ENCODE data around the gene C14orf132.

The C14orf132 gene

GRCh38 chr14:96082420-96083300, 43.5 kb downstream of the C14orf132 start:
- DNase-seq (ENCODE audit: low read depth, low spot score), result no peak

GRCh38 chr14:96083667-96084320, 44.6 kb downstream of the C14orf132 start:
- no peak for DNase-seq (ENCODE audit: low read depth, low spot score)

GRCh38 chr14:96084796-96085195, 45.6 kb downstream of the C14orf132 start:
- no peak for DNase-seq (ENCODE audit: low read depth, low spot score)

- DNase-seq (ENCODE audit: low read depth, low spot score), result no peak
Observed at GRCh38 chr14:96085369-96085768, 46.2 kb downstream of the C14orf132 start.

GRCh38 chr14:96086032-96086431, 46.9 kb downstream of the C14orf132 start:
- peak; percentile 80 for DNase-seq (ENCODE audit: low read depth, low spot score)

GRCh38 chr14:96086574-96087077, 47.5 kb downstream of the C14orf132 start:
- DNase-seq (ENCODE audit: low read depth, low spot score), result peak; percentile 39

GRCh38 chr14:96088074-96088473, 48.9 kb downstream of the C14orf132 start:
- no peak for DNase-seq (ENCODE audit: low read depth, low spot score)

- DNase-seq (ENCODE audit: low read depth, low spot score), result no peak
Observed at GRCh38 chr14:96088481-96088880, 49.3 kb downstream of the C14orf132 start.

- DNase-seq (ENCODE audit: low read depth, low spot score), result no peak
Observed at GRCh38 chr14:96088911-96089310, 49.7 kb downstream of the C14orf132 start.

- DNase-seq (ENCODE audit: low read depth, low spot score), result no peak
Observed at GRCh38 chr14:96089401-96089800, 50.2 kb downstream of the C14orf132 start.

GRCh38 chr14:96090441-96091148, 51.4 kb downstream of the C14orf132 start:
- DNase-seq (ENCODE audit: low read depth, low spot score), result peak; percentile 78

GRCh38 chr14:96091149-96091693, 52.1 kb downstream of the C14orf132 start:
- no peak for DNase-seq (ENCODE audit: low read depth, low spot score)

- no peak for DNase-seq (ENCODE audit: low read depth, low spot score)
Observed at GRCh38 chr14:96091941-96092411, 52.8 kb downstream of the C14orf132 start.

- no peak for DNase-seq (ENCODE audit: low read depth, low spot score)
Observed at GRCh38 chr14:96092936-96093335, 53.8 kb downstream of the C14orf132 start.

- DNase-seq (ENCODE audit: low read depth, low spot score), result no peak
Observed at GRCh38 chr14:96094211-96094610, 55.0 kb downstream of the C14orf132 start.

- DNase-seq (ENCODE audit: low read depth, low spot score), result no peak
Observed at GRCh38 chr14:96094656-96095055, 55.5 kb downstream of the C14orf132 start.

- DNase-seq (ENCODE audit: low read depth, low spot score), result no peak
Observed at GRCh38 chr14:96095058-96095457, 55.9 kb downstream of the C14orf132 start.

GRCh38 chr14:96095581-96096476, 56.7 kb downstream of the C14orf132 start:
- DNase-seq (ENCODE audit: low read depth, low spot score), result no peak

- DNase-seq (ENCODE audit: low read depth, low spot score), result no peak
Observed at GRCh38 chr14:96096639-96097610, 57.8 kb downstream of the C14orf132 start.

Data from astrocyte of the hippocampus (primary cell).